ENCODE results near the gene SCAF11.

The SCAF11 gene

GRCh38 chr12:45969084-45969483, 21.3 kb downstream of the SCAF11 start:
- TF ChIP-seq CTCF (conservative IDR thresholded peaks at IDR 0.05; ENCODE audit: low read depth, low read length), result no peak
- DNase-seq (ENCODE audit: low read depth), result peak; percentile 64
- H3K4me3 ChIP-seq (ENCODE audit: low read depth, low read length), result no peak overlapping the region

GRCh38 chr12:45966486-45966885, 23.9 kb downstream of the SCAF11 start:
- no peak overlapping the region for H3K4me3 ChIP-seq (ENCODE audit: low read depth, low read length)
- no peak for TF ChIP-seq CTCF (conservative IDR thresholded peaks at IDR 0.05; ENCODE audit: low read depth, low read length)
- DNase-seq (ENCODE audit: low read depth), result peak; percentile 86

GRCh38 chr12:45962553-45963325, 27.6 kb downstream of the SCAF11 start:
- no peak overlapping the region for H3K4me3 ChIP-seq (ENCODE audit: low read depth, low read length)
- TF ChIP-seq CTCF (conservative IDR thresholded peaks at IDR 0.05; ENCODE audit: low read depth, low read length), result no peak
- no peak for DNase-seq (ENCODE audit: low read depth)

- no peak for DNase-seq (ENCODE audit: low read depth)
- H3K4me3 ChIP-seq (ENCODE audit: low read depth, low read length), result no peak overlapping the region
- no peak for TF ChIP-seq CTCF (conservative IDR thresholded peaks at IDR 0.05; ENCODE audit: low read depth, low read length)
Observed at GRCh38 chr12:45959728-45960127, 30.6 kb downstream of the SCAF11 start.

- DNase-seq (ENCODE audit: low read depth), result no peak
- TF ChIP-seq CTCF (conservative IDR thresholded peaks at IDR 0.05; ENCODE audit: low read depth, low read length), result no peak
- H3K4me3 ChIP-seq (ENCODE audit: low read depth, low read length), result no peak overlapping the region
Observed at GRCh38 chr12:45959025-45959424, 31.3 kb downstream of the SCAF11 start.

GRCh38 chr12:45948546-45948945, 41.8 kb downstream of the SCAF11 start:
- no peak for TF ChIP-seq CTCF (conservative IDR thresholded peaks at IDR 0.05; ENCODE audit: low read depth, low read length)
- no peak overlapping the region for H3K4me3 ChIP-seq (ENCODE audit: low read depth, low read length)
- DNase-seq (ENCODE audit: low read depth), result no peak

- no peak for DNase-seq (ENCODE audit: low read depth)
- TF ChIP-seq CTCF (conservative IDR thresholded peaks at IDR 0.05; ENCODE audit: low read depth, low read length), result no peak
- no peak overlapping the region for H3K4me3 ChIP-seq (ENCODE audit: low read depth, low read length)
Observed at GRCh38 chr12:45946435-45946834, 43.9 kb downstream of the SCAF11 start.

All from choroid plexus epithelial cell (primary cell).